GM10248 (cell line): ENCODE measurements around the gene SEMA3G.

ENCODE experiments used
- CTCF ChIA-PET: fragments of 300-600 bp; sonication (Branson Sonifier 250); formaldehyde crosslinking; extraction: SDS; loops from one replicate; lab custom pipeline; 2021; ENCODE audit warnings: antibody characterized with exemption; lab: Yijun Ruan, JAX
- POLR2A ChIA-PET: fragments of 350-650 bp; sonication (Branson Sonifier 250); formaldehyde crosslinking; extraction: SDS; loops from one replicate; lab custom pipeline; 2020; ENCODE audit warnings: antibody characterized with exemption; lab: Yijun Ruan, JAX
- DNase-seq: peaks from one replicate; pipeline ENCODE4 v3.0.0; 2012; ENCODE audit errors: extremely low spot score
- TF ChIP-seq, protein P1 (sequence below): IDR thresholded peaks from 2 replicates; pipeline ENCODE4 v1.5.1; 2012; ENCODE audit warnings: mild to moderate bottlenecking, low read depth; ENCODE audit errors: extremely low read depth, missing control alignments, control extremely low read depth

Gene SEMA3G

DNA sequence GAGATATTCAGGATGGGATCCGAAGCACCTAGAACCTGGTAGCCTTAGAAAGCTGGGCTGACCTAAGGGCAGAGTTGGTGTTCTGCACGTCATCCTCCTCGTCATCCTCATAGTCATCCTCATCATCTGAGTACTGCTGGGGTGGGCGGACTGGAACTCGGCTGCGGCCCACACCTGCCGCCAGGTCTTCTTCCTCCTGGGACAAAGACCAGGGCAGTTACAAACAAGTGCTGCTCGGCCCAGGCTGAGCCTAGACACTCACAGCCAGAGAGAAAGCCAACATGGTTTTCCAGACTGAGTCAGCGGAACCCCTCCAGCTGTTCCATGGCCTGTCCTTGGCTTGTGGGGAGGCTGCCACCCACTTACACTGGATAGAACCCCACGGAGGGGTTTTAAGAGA lies 40.5 kb downstream of the SEMA3G start:
- TF ChIP-seq, protein P1, sequence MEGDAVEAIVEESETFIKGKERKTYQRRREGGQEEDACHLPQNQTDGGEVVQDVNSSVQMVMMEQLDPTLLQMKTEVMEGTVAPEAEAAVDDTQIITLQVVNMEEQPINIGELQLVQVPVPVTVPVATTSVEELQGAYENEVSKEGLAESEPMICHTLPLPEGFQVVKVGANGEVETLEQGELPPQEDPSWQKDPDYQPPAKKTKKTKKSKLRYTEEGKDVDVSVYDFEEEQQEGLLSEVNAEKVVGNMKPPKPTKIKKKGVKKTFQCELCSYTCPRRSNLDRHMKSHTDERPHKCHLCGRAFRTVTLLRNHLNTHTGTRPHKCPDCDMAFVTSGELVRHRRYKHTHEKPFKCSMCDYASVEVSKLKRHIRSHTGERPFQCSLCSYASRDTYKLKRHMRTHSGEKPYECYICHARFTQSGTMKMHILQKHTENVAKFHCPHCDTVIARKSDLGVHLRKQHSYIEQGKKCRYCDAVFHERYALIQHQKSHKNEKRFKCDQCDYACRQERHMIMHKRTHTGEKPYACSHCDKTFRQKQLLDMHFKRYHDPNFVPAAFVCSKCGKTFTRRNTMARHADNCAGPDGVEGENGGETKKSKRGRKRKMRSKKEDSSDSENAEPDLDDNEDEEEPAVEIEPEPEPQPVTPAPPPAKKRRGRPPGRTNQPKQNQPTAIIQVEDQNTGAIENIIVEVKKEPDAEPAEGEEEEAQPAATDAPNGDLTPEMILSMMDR: no peak
- ChIA-PET CTCF (interaction anchor here (1.2 to 2.2 kb wide), 3 partner anchors 9 to 184 kb away, joined by 4 to 6 read pairs (median 4); no protein-coding TSS in a partner anchor), POLR2A (no interaction called here)
- no peak for DNase-seq

DNA sequence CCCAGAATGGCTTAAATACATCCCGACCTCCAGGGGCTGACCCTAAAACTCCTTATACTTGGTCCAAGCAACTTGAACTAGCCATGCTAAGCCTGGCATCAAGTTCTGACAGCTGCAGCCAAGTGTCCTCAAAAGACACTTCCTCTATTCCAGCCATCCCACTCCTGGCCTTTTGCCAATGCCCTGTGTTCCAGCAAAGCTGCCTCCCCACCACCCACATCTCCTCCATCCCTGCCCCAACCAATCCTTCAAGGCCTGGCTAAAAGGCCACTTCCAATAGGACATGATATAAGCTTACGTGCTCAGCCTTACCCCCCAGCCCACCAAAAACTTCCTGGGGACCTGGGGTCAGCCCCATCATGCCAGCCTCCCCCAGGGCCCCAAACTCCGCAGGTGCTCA lies 40.9 kb downstream of the SEMA3G start:
- CTCF ChIA-PET: interaction anchor here (1.2 to 1.8 kb wide), 2 partner anchors 20 to 184 kb away, joined by 4 read pairs; no protein-coding TSS in a partner anchor
- TF ChIP-seq, protein P1: no peak
- no peak for DNase-seq
- POLR2A ChIA-PET: no interaction called here

DNA sequence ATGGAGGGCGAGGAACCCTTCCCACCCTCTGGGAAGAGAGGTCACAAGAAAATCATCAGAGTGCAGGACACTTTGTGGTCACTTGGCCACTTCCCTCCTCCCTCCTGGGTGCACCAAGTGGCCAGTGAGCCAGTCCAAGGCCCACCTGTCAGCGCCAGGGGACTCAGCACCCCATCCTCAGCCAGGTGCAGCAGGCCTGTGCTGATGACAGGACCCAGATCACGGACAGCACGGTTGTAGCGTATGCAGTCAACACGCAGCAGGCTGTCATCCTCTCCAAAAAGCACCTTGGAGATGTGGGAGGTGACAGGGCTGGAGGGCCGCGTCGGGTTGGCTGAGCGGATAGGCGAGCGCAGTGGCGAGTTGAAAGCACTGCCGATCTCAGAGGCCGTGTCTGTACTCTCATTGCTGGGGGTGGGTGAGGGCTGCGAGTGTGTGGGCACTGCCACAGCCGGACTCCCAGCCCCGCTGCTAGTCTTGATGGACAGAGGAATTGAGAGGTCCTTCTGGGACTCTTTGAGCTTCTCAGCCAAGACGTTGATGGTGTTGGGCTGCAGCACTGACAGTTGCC lies 41.5 kb downstream of the SEMA3G start:
- ChIA-PET CTCF (interaction anchor here (1.8 kb wide), 1 partner anchor 183 kb away, joined by 4 read pairs; no protein-coding TSS in a partner anchor), POLR2A (interaction anchor here (0.6 kb wide), 1 partner anchor 903 kb away, joined by 13 read pairs; the partner anchor contains the start of gene DCAF1)
- TF ChIP-seq, protein P1: no peak
- no peak for DNase-seq

DNA sequence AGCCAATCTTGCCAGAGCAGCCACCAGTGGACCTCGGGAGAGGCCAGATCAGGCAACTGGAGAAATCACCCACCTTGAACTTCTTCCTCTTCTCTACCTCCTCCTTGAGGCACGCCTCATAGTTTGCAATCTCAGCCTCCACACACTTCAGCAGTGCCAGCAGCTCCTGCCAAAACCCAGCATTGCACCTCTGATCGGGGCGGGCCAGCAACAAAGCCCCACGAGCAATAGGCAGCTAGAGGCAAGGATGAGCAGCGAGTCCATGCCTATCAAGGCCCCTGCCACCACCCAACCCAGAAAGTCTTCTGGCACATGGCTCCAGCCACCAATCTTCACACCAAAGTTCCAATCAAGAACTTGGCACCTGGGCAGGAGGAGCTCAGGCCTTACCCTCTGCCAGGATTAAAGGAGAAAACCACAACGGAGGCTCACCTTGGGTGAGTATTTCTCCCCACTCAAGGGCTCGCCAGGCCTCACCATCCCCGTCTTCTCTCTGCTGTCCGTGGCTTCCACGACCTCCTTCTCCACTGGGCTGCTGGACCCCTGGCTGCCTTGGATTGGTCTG lies 42.1 kb downstream of the SEMA3G start:
- DNase-seq: no peak
- TF ChIP-seq, protein P1: no peak
- ChIA-PET CTCF (interaction anchor here (1.3 kb wide), 1 partner anchor 10 kb away, joined by 3 read pairs; no protein-coding TSS in a partner anchor), POLR2A (interaction anchor here (0.6 kb wide), 1 partner anchor 903 kb away, joined by 13 read pairs; the partner anchor contains the start of gene DCAF1)

DNA sequence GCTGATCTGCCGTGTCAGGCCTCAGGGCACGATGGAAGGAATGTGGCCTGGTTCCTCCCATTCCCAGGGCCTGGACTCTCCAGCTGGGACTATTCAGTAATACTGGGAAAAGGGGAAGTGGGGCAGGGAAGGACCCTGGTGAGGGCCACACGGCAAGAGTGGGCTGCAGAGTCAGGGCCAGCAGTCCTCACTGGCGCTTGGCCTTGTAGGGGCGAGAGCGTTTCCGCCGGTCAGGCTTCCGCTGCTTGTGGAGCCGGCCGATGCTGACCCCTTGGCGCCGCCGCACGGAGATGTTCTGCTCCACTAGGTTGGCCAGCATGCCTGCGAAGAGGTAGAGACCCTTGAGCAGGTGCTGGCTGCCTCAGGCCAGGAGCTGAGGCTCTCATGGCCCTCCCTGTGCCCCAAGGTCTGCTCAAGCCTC lies 42.8 kb downstream of the SEMA3G start:
- ChIA-PET CTCF (interaction anchor here (1.0 to 1.6 kb wide), 3 partner anchors 10 to 44 kb away, joined by 3 to 5 read pairs (median 3); no protein-coding TSS in a partner anchor), POLR2A (interaction anchor here (0.6 kb wide), 1 partner anchor 10 kb away, joined by 4 read pairs; no protein-coding TSS in a partner anchor)
- TF ChIP-seq, protein P1: no peak
- DNase-seq: no peak

DNA sequence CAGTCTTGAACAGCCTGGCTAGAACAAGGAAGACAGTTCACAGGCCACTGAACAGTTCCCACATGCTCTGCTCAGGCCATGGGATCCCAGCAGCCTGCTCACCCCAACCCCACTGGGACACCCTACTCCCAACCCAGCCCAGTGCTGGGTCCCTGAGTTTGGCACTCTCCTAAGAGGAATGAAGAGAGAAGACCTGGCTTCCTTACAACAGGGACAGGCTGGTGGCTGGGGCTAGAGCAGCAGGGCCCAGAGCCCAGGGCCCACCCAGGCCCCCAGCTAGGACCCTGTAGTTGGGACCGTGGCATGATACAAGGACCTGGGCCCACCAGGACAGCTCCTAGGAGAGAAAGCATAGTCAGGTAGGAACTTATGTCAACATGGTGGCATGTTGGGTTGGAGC lies 43.4 kb downstream of the SEMA3G start:
- ChIA-PET POLR2A (no interaction called here), CTCF (interaction anchor here (1.0 to 1.6 kb wide), 4 partner anchors 11 to 62 kb away, joined by 3 to 5 read pairs (median 3); no protein-coding TSS in a partner anchor)
- no peak for DNase-seq
- TF ChIP-seq, protein P1: no peak
